K562 (cell line): ENCODE measurements around the gene MYADML2. TPM values are rescaled to one million over a fixed set of nuclear protein-coding genes. Genes with fewer than 3 reads are reported as not detected.

Experiments used
- ATAC-seq: fragments of 200-7000 bp; cut with Tn5 transposase; 3 replicates; pipeline ENCODE4 v1.9.1; 2020; ENCODE audit warnings: moderate library complexity
- BruUV-seq: library from RNA; stranded (reverse); fragments of 400-500 nt; replicated peaks from 2 replicates; lab custom pipeline; 2021; lab: Mats Ljungman, UMichigan
- CTCF ChIA-PET: fragments of 300-600 bp; formaldehyde crosslinking; extraction: SDS; loops from one replicate; lab custom pipeline; 2021; ENCODE audit warnings: low intra/inter-chr PET ratio; lab: Yijun Ruan, JAX
- POLR2A ChIA-PET: fragments of 300-600, 350-650 bp; sonication (Branson Sonifier 250); formaldehyde crosslinking; extraction: SDS; loops from one replicate; lab custom pipeline; 2021; ENCODE audit warnings: antibody characterized with exemption, inconsistent platforms; lab: Yijun Ruan, JAX
- DNase-seq, 4 experiments: peaks; one replicate each; pipeline versions ENCODE4 v3.0.0 to v3.0.0-alpha.2; 2011 to 2018; ENCODE audit warnings: low spot score in 3 of 4, mixed read lengths in 3 of 4; ENCODE audit errors: extremely low read depth in 1 of 4
- FAIRE-seq: peaks from 2 replicates; lab custom pipeline; 2011; peaks lifted over from hg19 to GRCh38; lab: Jason Lieb, UNC
- H2AFZ ChIP-seq: 2 replicates; pipeline ENCODE4 v1.6.0; 2011; ENCODE audit warnings: low read depth, low read length, control low read depth, inconsistent platforms
- H3K27ac ChIP-seq: fragments of 200-600 bp; 3 replicates; pipeline ENCODE4 v1.8.0; 2011; ENCODE audit warnings: low read depth, mild to moderate bottlenecking, control low read depth, inconsistent platforms, low read length, moderate library complexity, mixed read lengths; ENCODE audit errors: extremely low read depth
- H3K27me3 ChIP-seq, 2 experiments: fragments of 300-600 bp in 1 of 2; 2 replicates in 1 of 2; 3 replicates in 1 of 2; pipeline versions ENCODE4 v1.6.0 to v1.8.0; 2011; ENCODE audit warnings: inconsistent platforms in 2 of 2, low read length in 2 of 2, mild to moderate bottlenecking in 1 of 2, mixed read lengths in 1 of 2, moderate library complexity in 1 of 2; ENCODE audit not compliant: control insufficient read depth in 2 of 2, insufficient read depth in 2 of 2
- H3K36me3 ChIP-seq: fragments of 300-600 bp; 3 replicates; pipeline ENCODE4 v1.8.0; 2011; ENCODE audit warnings: mild to moderate bottlenecking, low read length, inconsistent platforms; ENCODE audit not compliant: control insufficient read depth, insufficient read depth
- H3K4me1 ChIP-seq, 2 experiments: fragments of 200-600 bp in 1 of 2; replicated peaks in 1 of 2; 2 replicates in 1 of 2; 3 replicates in 1 of 2; pipeline versions ENCODE4 v1.5.1 to v1.8.0; 2011; ENCODE audit warnings: inconsistent platforms in 2 of 2, low read length in 2 of 2, mild to moderate bottlenecking in 1 of 2, mixed read lengths in 1 of 2, moderate library complexity in 1 of 2; ENCODE audit not compliant: control insufficient read depth in 2 of 2, insufficient read depth in 2 of 2
- H3K4me2 ChIP-seq: 2 replicates; pipeline ENCODE4 v1.6.1; 2011; ENCODE audit warnings: low read length, control low read depth, inconsistent platforms, mixed read lengths; ENCODE audit not compliant: insufficient read depth
- H3K4me3 ChIP-seq: fragments of 200-600 bp; sonication (generic), shearing (Covaris generic); 2 replicates; pipeline ENCODE4 v1.5.1; 2016; ENCODE audit warnings: control low read depth, inconsistent platforms
- H3K79me2 ChIP-seq: fragments of 200-600 bp; 3 replicates; pipeline ENCODE4 v1.8.0; 2011; ENCODE audit warnings: low read length, inconsistent platforms; ENCODE audit not compliant: control insufficient read depth, insufficient read depth
- H3K9ac ChIP-seq, 2 experiments: 2 replicates each; pipeline versions ENCODE4 v1.6.0 to v1.6.1; 2011; ENCODE audit warnings: low read depth in 2 of 2, low read length in 2 of 2, control low read depth in 1 of 2, inconsistent platforms in 1 of 2, mild to moderate bottlenecking in 1 of 2, mixed read lengths in 1 of 2; ENCODE audit not compliant: insufficient read depth in 1 of 2
- H3K9me1 ChIP-seq: one replicate; pipeline ENCODE4 v1.6.0; 2011; ENCODE audit warnings: inconsistent platforms, mild to moderate bottlenecking, low read length, moderate library complexity; ENCODE audit not compliant: control insufficient read depth, insufficient read depth
- H3K9me3 ChIP-seq: replicated peaks from 2 replicates; pipeline ENCODE4 v1.5.1; 2011; ENCODE audit warnings: low read depth, low read length, inconsistent platforms; ENCODE audit not compliant: control insufficient read depth, insufficient read depth
- H4K20me1 ChIP-seq: replicated peaks from 2 replicates; pipeline ENCODE4 v1.6.1; 2011; ENCODE audit warnings: low read length, inconsistent platforms, mixed read lengths; ENCODE audit not compliant: control insufficient read depth, insufficient read depth
- ELF2 ChIP-seq: fragments of 250-450 bp; sonication (Bioruptor Pico); IDR thresholded peaks from 2 replicates; pipeline ENCODE4 v1.5.0; 2021; ENCODE audit warnings: mild to moderate bottlenecking
- GTF2A2 ChIP-seq: IDR thresholded peaks from 2 replicates; pipeline ENCODE4 v1.6.1; 2016; ENCODE audit warnings: mild to moderate bottlenecking, missing genetic modification characterization, missing compliant biosample characterization
- MTA3 ChIP-seq: fragments of 450-650 bp; formaldehyde crosslinking; IDR thresholded peaks from 2 replicates; pipeline ENCODE4 v1.6.1; 2017; ENCODE audit warnings: mild to moderate bottlenecking, borderline replicate concordance
- POLR2A ChIP-seq: fragments of 450-650 bp; conservative IDR thresholded peaks from 2 replicates; pipeline ENCODE4 v1.6.1; 2016
- POLR2AphosphoS2 ChIP-seq: IDR thresholded peaks from 2 replicates; pipeline ENCODE4 v1.6.1; 2012; ENCODE audit warnings: low read length, improper control_type of control experiment
- RBFOX2 ChIP-seq: fragments of 200-400 bp; formaldehyde crosslinking; IDR thresholded peaks from 2 replicates; pipeline ENCODE4 v1.6.1; 2017; ENCODE audit warnings: low read depth, mild to moderate bottlenecking, low read length, moderate library complexity
- WGBS: fragments of 100-300 bp; shearing (Covaris generic); methylation state at CpG from one replicate; pipeline ENCODE4 v1.1.6; 2016; ENCODE audit warnings: low coverage, mixed read lengths; ENCODE audit not compliant: insufficient coverage; ENCODE audit errors: missing lambda C conversion rate; 5-methylcytosine and 5-hydroxymethylcytosine counted together
- in situ Hi-C: fragments of 300-500 bp; cut with MboI; formaldehyde crosslinking; loops from 4 replicates; pipeline ENCODE4 v1.15.0; 2018; ENCODE audit warnings: inconsistent platforms, mixed read lengths
- intact Hi-C: fragments of 100-400 bp; cut with micrococcal nuclease; formaldehyde crosslinking; loops from 2 replicates; pipeline ENCODE4 v1.14.2; 2022
- polyA plus RNA-seq, 8 experiments: library from polyadenylated mRNA; depleted of rRNA in 4 of 8; stranded (reverse) in 5 of 8; unstranded in 3 of 8; fragments of >200 nt; fragmentation: Nextera tagmentation in 2 of 8; fragmentation: Illumina TruSeq in 1 of 8; extraction: Ambion mirVana in 2 of 8; extraction: Trizol in 1 of 8; gene quantifications; 2 replicates each; pipeline versions ENCODE4 v1.2.1 to v1.2.3, GENCODE V29; 2011 to 2014; ENCODE audit warnings: inconsistent platforms in 1 of 8, missing spikeins in 1 of 8
- total RNA-seq, 7 experiments: library from RNA; depleted of rRNA in 6 of 7; stranded (reverse); fragments of >200 nt in 6 of 7; fragmentation: Illumina TruSeq in 2 of 7; extraction: Trizol in 2 of 7; gene quantifications; 2 replicates each; pipeline versions ENCODE4 v1.2.1 to v1.2.3, GENCODE V29; 2011 to 2021; ENCODE audit warnings: low replicate concordance in 1 of 7

The MYADML2 gene
- total and polyA plus RNA-seq, 9 of the 15 experiments (the other 6 are each of a cell fraction or from before 2014, with no cell fraction given), result not detected

DNA sequence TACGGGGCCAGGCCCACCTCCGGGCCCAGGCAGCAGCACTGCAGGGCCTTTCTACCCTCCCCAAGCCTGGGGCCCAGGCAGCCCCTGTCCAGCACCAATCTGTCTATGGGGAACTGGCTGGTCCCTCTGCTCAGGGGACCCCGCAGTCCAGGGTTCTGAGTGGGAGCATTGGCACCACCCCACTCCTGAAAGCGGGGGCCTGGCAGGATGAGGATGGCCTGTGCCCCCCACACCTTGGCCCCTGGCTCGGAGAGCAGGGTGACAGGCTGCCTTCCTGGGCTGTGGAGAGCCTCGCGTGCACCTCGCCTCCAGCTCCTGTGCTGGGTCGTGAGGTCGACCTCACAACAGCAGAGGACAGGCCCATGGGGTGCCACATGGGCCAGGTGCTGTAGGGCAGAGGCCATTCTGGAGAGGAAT, 43.6 kb downstream of the MYADML2 start:
- Histone ChIP-seq H3K9ac (peak overlapping the region in 1 of 2 experiments; percentile 68; a peak in 2 of 4 replicates), H3K27me3 (no peaks in the 10 kb centered on the region), H3K9me1 (no peaks in the 10 kb centered on the region), H3K4me1 (peaks cover 10 to 92% of the 10 kb centered on the region in 2 experiments), H2AFZ (no peak overlapping the region), H3K79me2 (no peaks in the 10 kb centered on the region), H3K36me3 (peaks cover 74% of the 10 kb centered on the region; the same call in 2 of the 3 replicates), H3K27ac (no peak overlapping the region), H3K9me3 (no peaks in the 10 kb centered on the region), H4K20me1 (peaks cover 5% of the 10 kb centered on the region; the same call in 1 of the 2 replicates), H3K4me2 (no peak overlapping the region), H3K4me3 (no peak overlapping the region)
- in situ Hi-C loops, result no loop called here
- BruUV-seq, result no TSS peak
- CTCF ChIA-PET, result no interaction called here
- ATAC-seq (peak; percentile 4; the same call in 2 of the 3 replicates), FAIRE-seq (no peak), DNase-seq (no peak)
- POLR2A ChIA-PET, result interaction anchor here (0.6 to 1.7 kb wide), 3 partner anchors 14 to 31 kb away, joined by 4 to 10 read pairs (median 6); no protein-coding TSS in a partner anchor
- 0 out of 2 replicates have a peak, but pooled peaks have one; percentile 24 for TF ChIP-seq MTA3
- peak; percentile 45 for TF ChIP-seq RBFOX2
- TF ChIP-seq POLR2A, result 0 out of 2 replicates have a peak, but pooled peaks have one; percentile 10
- no peak for TF ChIP-seq ELF2
- TF ChIP-seq GTF2A2 (tag), result no peak
- TF ChIP-seq POLR2AphosphoS2, result 0 out of 2 replicates have a peak, but pooled peaks have one; percentile 74
- 80% methylated on average over 6 of the region's 10 CpGs for WGBS
- intact Hi-C loops, result no loop called here
